ENCODE results near the gene AKAP17A. TPM values are rescaled to one million over a fixed set of nuclear protein-coding genes. Genes with fewer than 3 reads are reported as not detected.
"Not testable (repeated sequence)": the region's sequence is repeated elsewhere in the genome, so short reads cannot be mapped to it uniquely, and the experiment has no call there.

The AKAP17A gene
- total and polyA plus RNA-seq, 2 of the 13 experiments (the other 11 are each of a cell fraction or from before 2014, with no cell fraction given) = 20.5 to 26.5 TPM

- H3K9me3 ChIP-seq (ENCODE audit: low read length) = no peaks in the 10 kb centered on the region
- H4K20me1 ChIP-seq (ENCODE audit: insufficient read depth, low read length) = no peaks in the 10 kb centered on the region
- ChIA-PET POLR2A (no interaction called here), CTCF (ENCODE audit: low intra/inter-chr PET ratio, low total read pairs) (no interaction called here)
- H3K4me1 ChIP-seq (ENCODE audit: insufficient read depth, low read length) = no peaks in the 10 kb centered on the region
- H3K27me3 ChIP-seq (ENCODE audit: control insufficient read depth in 1 of 2, insufficient read depth in 2 of 2, low read length in 2 of 2) = no peaks in the 10 kb centered on the region; a peak in 1 of 5 replicates
- no peaks in the 10 kb centered on the region for H3K79me2 ChIP-seq (ENCODE audit: insufficient read depth, low read length)
- no peak overlapping the region for H3K27ac ChIP-seq (ENCODE audit: extremely low read length, insufficient read depth, low read length)
- H3K9ac ChIP-seq (ENCODE audit: insufficient read depth, low read depth, low read length) = no peak overlapping the region
- H3K4me3 ChIP-seq (replicated peaks in 1 of 3; ENCODE audit: insufficient read depth in 1 of 3, low read depth in 2 of 3, low read length in 3 of 3) = no peak overlapping the region
- ATAC-seq = no peak
- no peaks in the 10 kb centered on the region for H3K36me3 ChIP-seq (replicated peaks in 1 of 2; ENCODE audit: control insufficient read depth in 1 of 2, insufficient read depth in 2 of 2, low read length in 2 of 2)
- in situ Hi-C loops (cut with HindIII; ENCODE audit: extremely low pct_ligation_motif_present, low pct_unique_long_range_greater_than_20kb) = no loop called here
- no peak for FAIRE-seq
- no peak for DNase-seq (ENCODE audit: low spot score)
- intact Hi-C loops (cut with micrococcal nuclease; ENCODE audit: unreplicated experiment) = no loop called here
- no TSS peak for BruUV-seq (replicated peaks)
- no peak overlapping the region for H2AFZ ChIP-seq (ENCODE audit: low read length)
- WGBS (ENCODE audit: low lambda C conversion rate) = 55% methylated on average over 6 of the region's 6 CpGs
- no peak overlapping the region for H3K4me2 ChIP-seq (ENCODE audit: low read depth, low read length)
- TF ChIP-seq NFYC (CRISPR knock-in tag; IDR thresholded peaks at IDR 0.05) (no peak), NCOR1 (IDR thresholded peaks at IDR 0.05; ENCODE audit: borderline replicate concordance, low read length) (peak; percentile 57; the same call in 1 of the 2 replicates)
Measured at GRCh38 chrX:1555370-1555769, 36.0 kb upstream of the AKAP17A start.

GRCh38 chrX:1557442-1557841 lies 34.0 kb upstream of the AKAP17A start:
- BruUV-seq (replicated peaks); intact Hi-C loops (cut with micrococcal nuclease; ENCODE audit: unreplicated experiment); H3K9ac ChIP-seq (ENCODE audit: insufficient read depth, low read depth, low read length); H3K4me2 ChIP-seq (ENCODE audit: low read depth, low read length); H3K36me3 ChIP-seq (replicated peaks in 1 of 2; ENCODE audit: control insufficient read depth in 1 of 2, insufficient read depth in 2 of 2, low read length in 2 of 2); DNase-seq (ENCODE audit: low spot score); H3K27me3 ChIP-seq (ENCODE audit: control insufficient read depth in 1 of 2, insufficient read depth in 2 of 2, low read length in 2 of 2); H3K79me2 ChIP-seq (ENCODE audit: insufficient read depth, low read length); H3K4me3 ChIP-seq (replicated peaks in 1 of 3; ENCODE audit: insufficient read depth in 1 of 3, low read depth in 2 of 3, low read length in 3 of 3); H3K27ac ChIP-seq (ENCODE audit: extremely low read length, insufficient read depth, low read length); in situ Hi-C loops (cut with HindIII; ENCODE audit: extremely low pct_ligation_motif_present, low pct_unique_long_range_greater_than_20kb); H2AFZ ChIP-seq (ENCODE audit: low read length); FAIRE-seq; H4K20me1 ChIP-seq (ENCODE audit: insufficient read depth, low read length); H3K4me1 ChIP-seq (ENCODE audit: insufficient read depth, low read length); POLR2A ChIA-PET; H3K9me3 ChIP-seq (ENCODE audit: low read length); ATAC-seq; CTCF ChIA-PET (ENCODE audit: low intra/inter-chr PET ratio, low total read pairs): not testable (repeated sequence)

Data from HepG2 (cell line).